Measurements from ENCODE around the gene NUP153.
"Not testable (repeated sequence)": the region's sequence is repeated elsewhere in the genome, so short reads cannot be mapped to it uniquely, and the experiment has no call there.

NUP153 gene

GRCh38 chr6:17712576-17712975, 5.9 kb upstream of the NUP153 start:
- in situ Hi-C loops (cut with MboI; ENCODE audit: low sequenced_read_pairs, unreplicated experiment): no loop called here
- TF ChIP-seq CTCF (IDR thresholded peaks at IDR 0.05; ENCODE audit: borderline replicate concordance, control extremely low read depth, extremely low read depth, insufficient read depth, missing control alignments): no peak
- no peak for DNase-seq (ENCODE audit: low spot score)

- in situ Hi-C loops (cut with MboI; ENCODE audit: low sequenced_read_pairs, unreplicated experiment): no loop called here
- no peak for DNase-seq (ENCODE audit: low spot score)
- no peak for TF ChIP-seq CTCF (IDR thresholded peaks at IDR 0.05; ENCODE audit: borderline replicate concordance, control extremely low read depth, extremely low read depth, insufficient read depth, missing control alignments)
Measured at GRCh38 chr6:17710331-17710730, 3.6 kb upstream of the NUP153 start.

GRCh38 chr6:17709476-17709875, 2.8 kb upstream of the NUP153 start:
- DNase-seq (ENCODE audit: low spot score): no peak
- TF ChIP-seq CTCF (IDR thresholded peaks at IDR 0.05; ENCODE audit: borderline replicate concordance, control extremely low read depth, extremely low read depth, insufficient read depth, missing control alignments): no peak
- in situ Hi-C loops (cut with MboI; ENCODE audit: low sequenced_read_pairs, unreplicated experiment): no loop called here

- DNase-seq (ENCODE audit: low spot score); in situ Hi-C loops (cut with MboI; ENCODE audit: low sequenced_read_pairs, unreplicated experiment): not testable (repeated sequence)
Measured at GRCh38 chr6:17708035-17708434, 1.3 kb upstream of the NUP153 start.

- in situ Hi-C loops (cut with MboI; ENCODE audit: low sequenced_read_pairs, unreplicated experiment): no loop called here
- DNase-seq (ENCODE audit: low spot score): no peak
Measured at GRCh38 chr6:17707371-17707651, 586 bp upstream of the NUP153 start.

GRCh38 chr6:17705778-17706579, 746 bp downstream of the NUP153 start:
- in situ Hi-C loops (cut with MboI; ENCODE audit: low sequenced_read_pairs, unreplicated experiment): no loop called here
- no peak for TF ChIP-seq CTCF (IDR thresholded peaks at IDR 0.05; ENCODE audit: borderline replicate concordance, control extremely low read depth, extremely low read depth, insufficient read depth, missing control alignments)
- peak; percentile 89 for DNase-seq (ENCODE audit: low spot score)

More at GRCh38 chr6:17707371-17707651, 586 bp upstream of the NUP153 start:
- TF ChIP-seq CTCF (IDR thresholded peaks at IDR 0.05; ENCODE audit: borderline replicate concordance, control extremely low read depth, extremely low read depth, insufficient read depth, missing control alignments): no peak

GRCh38 chr6:17705428-17705777, 1.3 kb downstream of the NUP153 start:
- in situ Hi-C loops (cut with MboI; ENCODE audit: low sequenced_read_pairs, unreplicated experiment): no loop called here
- no peak for TF ChIP-seq CTCF (IDR thresholded peaks at IDR 0.05; ENCODE audit: borderline replicate concordance, control extremely low read depth, extremely low read depth, insufficient read depth, missing control alignments)
- DNase-seq (ENCODE audit: low spot score): peak; percentile 51
